NCI-H2171 (cell line): ENCODE measurements around the gene PYGO1.
A peak's percentile ranks its signal among the peaks of the same experiment; 100 is the strongest.
"Not testable (repeated sequence)": the region's sequence is repeated elsewhere in the genome, so short reads cannot be mapped to it uniquely, and the experiment has no call there.

Experiments
- DNase-seq: peaks from one replicate; lab custom pipeline; 2025; lab: John Stamatoyannopoulos, UW

PYGO1 gene

DNA sequence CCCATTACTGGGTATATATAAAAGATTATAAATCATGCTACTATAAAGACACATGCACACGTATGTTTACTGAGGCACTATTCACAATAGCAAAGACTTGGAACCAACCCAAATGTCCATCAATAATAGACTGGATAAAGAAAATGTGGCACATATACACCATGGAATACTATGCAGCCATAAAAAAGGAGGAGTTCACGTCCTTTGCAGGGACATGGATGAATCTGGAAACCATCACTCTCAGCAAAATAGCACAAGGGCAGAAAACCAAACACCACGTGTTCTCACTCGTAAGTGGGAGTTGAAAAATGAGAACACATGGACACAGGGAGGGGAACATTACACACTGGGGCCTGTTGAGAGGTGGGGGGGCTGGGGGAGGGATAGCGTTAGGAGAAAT lies 82.7 kb downstream of the PYGO1 start:
- not testable (repeated sequence) for DNase-seq

DNA sequence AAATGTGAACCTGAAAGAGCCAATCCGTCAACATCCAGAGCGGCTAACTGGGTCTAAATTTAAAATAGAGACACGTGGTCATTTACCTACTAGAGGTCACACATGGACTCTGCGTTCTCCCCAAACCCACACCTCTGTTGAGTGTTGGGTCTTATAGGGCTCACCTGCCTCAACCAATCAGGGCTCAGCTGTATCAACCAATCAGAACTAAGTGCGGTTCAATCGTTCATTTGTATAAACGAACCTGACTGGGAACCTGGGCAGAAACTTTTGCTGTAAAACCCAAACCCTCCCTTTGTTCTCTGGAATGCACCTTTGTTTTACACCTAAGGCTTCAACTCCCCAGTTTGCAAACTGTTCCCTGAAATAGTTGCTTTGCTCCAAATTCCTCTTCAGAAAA lies 89.0 kb downstream of the PYGO1 start:
- DNase-seq = no peak

DNA sequence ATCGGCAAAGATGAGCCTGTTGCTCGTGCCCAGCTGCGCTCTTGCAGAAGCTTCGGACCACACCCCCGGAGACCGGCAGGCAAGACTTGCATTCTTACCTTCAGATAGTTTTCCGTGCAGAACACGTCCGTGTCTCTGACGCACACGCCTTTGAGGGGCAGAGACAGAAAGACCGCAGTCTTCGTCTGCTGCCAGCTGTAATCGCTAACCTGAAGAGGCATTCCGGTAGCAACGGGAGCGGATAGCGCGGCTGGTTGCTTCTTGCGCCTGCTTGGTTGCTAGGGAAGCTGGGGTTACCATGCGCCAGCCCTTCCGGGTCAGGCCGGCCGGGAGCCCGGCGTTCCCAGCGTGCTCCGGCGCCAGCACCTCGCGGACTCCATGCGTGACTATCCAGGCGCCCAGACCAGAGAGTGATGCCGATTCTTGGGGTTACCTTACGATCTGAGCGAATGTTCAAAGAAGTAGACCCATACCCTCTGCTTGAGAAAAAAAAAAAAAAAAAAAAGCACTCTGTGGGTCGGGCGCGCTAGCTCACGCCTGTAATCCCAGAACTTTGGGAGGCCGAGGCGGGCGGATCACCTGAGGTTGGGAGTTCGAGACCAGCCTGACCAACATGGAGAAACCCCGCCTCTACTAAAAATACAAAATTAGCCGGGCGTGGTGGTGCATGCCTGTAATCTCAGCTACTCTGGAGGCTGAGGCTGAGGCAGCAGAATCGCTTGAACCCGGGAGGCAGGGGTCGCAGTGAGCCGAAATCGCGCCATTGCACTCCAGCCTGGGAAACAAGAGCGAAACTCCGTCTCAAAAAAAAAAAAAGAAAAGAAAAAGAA lies 89.8 kb downstream of the PYGO1 start:
- DNase-seq = peak; percentile 76

DNA sequence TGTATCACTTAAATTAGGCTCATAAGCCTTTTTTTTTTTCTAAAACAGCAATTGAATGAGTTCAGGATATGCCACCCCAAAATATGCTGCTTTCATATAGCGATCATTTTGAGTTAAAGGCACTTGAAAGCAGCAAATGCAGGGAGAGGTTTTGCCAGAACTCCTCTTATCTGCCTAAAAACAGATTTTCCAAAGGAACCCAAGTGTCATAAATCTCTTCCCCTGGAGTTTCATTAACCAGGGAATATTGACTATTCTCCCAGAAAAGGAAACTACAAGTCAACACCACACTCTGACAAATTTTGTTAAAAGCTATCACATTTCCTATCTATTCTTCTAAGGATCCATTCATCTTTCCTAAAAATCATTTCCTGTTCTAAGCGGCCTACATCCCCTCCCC lies 91.4 kb downstream of the PYGO1 start:
- no peak for DNase-seq

DNA sequence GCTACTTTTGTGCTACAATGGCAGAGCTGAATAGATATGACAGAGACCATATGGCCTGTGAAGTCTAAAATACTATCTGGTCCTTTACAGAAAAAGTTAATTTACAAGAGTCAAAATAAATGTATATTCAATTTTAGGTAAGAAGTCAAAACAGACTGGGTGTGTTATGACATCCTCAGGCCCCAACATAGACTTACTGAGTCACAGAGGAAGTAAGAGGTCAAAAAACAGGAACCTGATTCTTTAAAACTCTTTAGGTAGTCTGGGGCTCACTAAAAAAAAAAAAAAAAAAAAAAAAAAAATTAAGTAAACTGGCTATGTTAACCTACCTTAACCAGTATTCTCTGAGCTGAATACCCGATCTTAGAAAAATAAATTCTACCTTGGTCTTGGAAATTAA lies 93.2 kb downstream of the PYGO1 start:
- no peak for DNase-seq

DNA sequence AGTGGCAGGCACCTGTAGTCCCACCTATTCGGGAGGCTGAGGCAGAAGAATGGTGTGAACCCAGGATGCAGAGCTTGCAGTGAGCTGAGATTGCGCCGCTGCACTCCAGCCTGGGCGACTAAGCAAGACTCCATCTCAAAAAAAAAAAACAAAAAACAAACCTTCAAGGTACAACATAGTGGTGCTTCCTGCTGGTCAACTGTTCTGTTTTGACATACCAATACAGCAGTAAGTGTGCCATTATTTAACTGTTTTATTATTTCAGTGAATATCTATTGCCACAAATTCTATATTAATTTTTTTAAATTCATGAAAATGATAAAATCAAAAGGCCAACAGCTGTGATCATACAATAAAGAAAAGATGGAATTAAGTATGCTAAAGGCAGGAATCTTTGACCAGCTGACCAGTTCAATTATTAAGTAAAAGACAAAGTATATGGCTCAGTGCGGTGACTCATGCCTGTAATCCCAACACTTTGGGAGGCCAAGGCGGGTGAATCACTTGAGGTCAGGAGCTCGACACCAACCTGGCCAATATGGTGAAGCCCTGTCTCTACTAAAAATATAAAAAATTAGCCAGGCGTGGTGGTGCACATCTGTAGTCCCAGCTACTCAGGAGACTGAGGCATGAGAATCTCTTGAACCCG lies 99.1 kb downstream of the PYGO1 start:
- DNase-seq = not testable (repeated sequence)
